ENCODE measurements around the gene EXOC1L.

EXOC1L gene

DNA sequence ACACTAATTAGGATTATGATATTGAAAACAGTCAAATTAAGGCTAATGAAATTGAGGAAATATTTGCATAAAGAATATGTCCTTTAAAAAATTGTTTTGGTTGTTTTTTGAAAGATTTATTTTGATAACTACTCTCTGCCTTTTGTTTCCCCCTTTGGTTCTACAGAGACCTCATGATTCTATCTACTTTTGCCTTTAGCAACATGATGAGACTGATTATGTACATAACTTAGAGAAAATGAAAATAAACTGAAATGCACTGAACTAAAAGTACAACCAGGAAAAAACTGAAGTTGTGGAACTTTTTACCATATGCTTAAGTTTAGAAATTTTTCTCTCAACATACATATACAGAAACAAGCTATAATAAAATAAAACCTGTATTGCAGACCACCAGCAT lies 55.2 kb downstream of the EXOC1L start:
- H3K4me3 ChIP-seq (ENCODE audit: control insufficient read depth, low read depth, low read length) = no peak overlapping the region
- TF ChIP-seq CTCF (IDR thresholded peaks at IDR 0.05; ENCODE audit: control insufficient read depth, insufficient read depth, low read depth, low read length, missing control alignments) = no peak
- no peak for DNase-seq (ENCODE audit: low read depth)

DNA sequence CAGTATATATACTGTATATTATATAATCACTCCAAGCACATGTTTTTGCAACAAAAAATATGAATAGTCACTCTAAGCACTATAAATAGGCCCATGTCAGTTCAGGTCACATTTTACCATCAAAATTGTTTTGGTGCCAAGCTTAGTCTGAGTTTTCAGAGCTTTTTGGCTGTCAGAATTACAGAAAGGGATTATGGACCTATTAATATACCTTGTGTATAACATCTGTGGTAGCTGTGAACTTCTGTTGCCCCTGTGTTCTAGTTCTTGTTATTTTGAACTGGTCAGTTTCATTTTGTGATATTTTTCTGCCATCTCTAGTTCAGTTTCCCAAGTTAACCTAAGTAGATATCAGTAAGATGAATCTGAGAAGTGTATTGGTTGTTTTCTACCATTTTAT lies 56.8 kb downstream of the EXOC1L start:
- TF ChIP-seq CTCF (IDR thresholded peaks at IDR 0.05; ENCODE audit: control insufficient read depth, insufficient read depth, low read depth, low read length, missing control alignments) = no peak
- DNase-seq (ENCODE audit: low read depth) = no peak
- no peak overlapping the region for H3K4me3 ChIP-seq (ENCODE audit: control insufficient read depth, low read depth, low read length)

DNA sequence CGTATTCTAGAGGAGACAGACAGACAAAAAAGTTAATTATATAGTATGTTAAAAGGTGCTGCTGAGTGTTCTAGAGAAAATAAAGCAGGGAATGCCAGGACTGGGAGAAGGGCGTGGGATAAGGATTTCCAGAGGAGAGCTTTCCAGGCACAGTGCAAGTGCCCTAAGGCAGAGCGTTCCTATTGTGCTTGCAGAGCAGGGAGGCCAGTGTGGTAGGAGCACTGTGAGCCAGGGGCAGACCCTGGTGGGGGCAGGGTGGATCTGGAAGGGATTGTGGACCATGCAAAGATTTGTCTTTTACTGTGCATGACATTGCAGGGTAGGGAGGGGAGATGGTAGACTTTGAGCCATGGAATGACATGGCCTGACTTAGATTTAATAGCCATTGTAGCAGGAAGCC lies 59.6 kb downstream of the EXOC1L start:
- TF ChIP-seq CTCF (IDR thresholded peaks at IDR 0.05; ENCODE audit: control insufficient read depth, insufficient read depth, low read depth, low read length, missing control alignments) = no peak
- no peak overlapping the region for H3K4me3 ChIP-seq (ENCODE audit: control insufficient read depth, low read depth, low read length)
- no peak for DNase-seq (ENCODE audit: low read depth)

DNA sequence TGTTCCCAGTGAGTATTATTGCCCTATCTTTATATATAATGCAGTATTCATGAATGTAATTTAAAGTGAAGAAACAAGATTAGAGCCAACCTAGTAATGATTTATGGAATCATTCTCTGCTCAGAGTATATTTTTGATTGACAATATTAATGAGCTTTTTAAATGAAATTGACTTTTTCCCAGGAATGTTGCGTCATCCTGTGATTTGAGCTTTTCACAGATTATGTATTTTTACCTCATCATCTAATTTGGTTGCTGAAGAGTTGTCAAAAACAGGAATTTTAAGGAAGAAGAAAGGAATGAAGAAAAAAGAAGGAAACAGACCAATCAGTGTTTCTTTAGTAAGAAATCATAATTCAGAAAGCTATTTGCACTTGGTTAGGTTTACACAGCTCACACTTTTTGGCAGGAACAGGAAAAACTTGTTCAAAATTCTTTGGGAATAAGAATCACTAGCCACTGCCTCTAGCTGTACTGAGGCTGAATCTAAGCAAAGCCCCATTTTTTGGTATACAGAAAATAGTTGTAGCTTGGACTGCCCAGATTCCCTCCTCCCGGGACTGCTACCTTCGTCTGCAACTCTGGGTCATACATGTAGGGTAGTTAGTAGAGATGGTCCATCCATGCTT lies 61.2 kb downstream of the EXOC1L start:
- TF ChIP-seq CTCF (IDR thresholded peaks at IDR 0.05; ENCODE audit: control insufficient read depth, insufficient read depth, low read depth, low read length, missing control alignments) = no peak
- H3K4me3 ChIP-seq (ENCODE audit: control insufficient read depth, low read depth, low read length) = no peak overlapping the region
- no peak for DNase-seq (ENCODE audit: low read depth)

DNA sequence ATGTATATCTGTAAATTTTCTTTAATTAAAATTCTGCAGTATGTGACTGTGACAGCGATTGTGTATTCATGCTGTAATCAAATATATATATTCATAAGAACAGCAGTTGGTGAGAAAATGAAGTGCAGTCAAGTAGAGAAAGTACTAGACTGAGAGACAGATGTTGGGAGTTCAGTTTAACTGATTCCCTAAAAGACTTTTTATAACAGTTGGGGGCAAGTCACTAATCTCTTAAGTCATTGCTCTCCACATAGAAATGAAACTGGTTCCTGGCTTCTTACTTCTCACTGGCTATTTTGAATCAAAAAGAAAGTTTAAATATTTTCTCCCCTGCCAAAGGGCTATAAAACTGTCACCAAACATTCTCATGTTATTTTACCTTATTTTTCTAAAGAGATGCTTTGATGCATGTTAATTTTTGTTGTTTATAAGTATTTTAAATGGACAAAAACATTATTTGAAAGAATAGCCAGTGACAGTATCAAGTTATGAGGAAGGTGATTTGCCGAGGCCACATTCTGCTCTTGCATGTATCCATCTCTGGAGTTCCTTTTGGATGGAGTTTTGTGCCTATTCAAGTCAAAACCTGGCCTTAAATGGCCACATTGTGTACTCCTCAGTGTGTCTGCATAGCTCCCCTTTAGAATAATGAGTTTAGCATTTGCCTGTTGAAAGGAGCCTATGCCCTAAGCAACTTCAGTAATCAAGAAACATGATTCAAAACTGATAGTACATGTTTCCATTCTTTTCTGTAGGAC lies 64.7 kb downstream of the EXOC1L start:
- no peak for TF ChIP-seq CTCF (IDR thresholded peaks at IDR 0.05; ENCODE audit: control insufficient read depth, insufficient read depth, low read depth, low read length, missing control alignments)
- no peak for DNase-seq (ENCODE audit: low read depth)
- H3K4me3 ChIP-seq (ENCODE audit: control insufficient read depth, low read depth, low read length) = no peak overlapping the region

GRCh38 chr4:55884851-55885219 lies 65.2 kb downstream of the EXOC1L start:
- no peak for TF ChIP-seq CTCF (IDR thresholded peaks at IDR 0.05; ENCODE audit: control insufficient read depth, insufficient read depth, low read depth, low read length, missing control alignments)
- H3K4me3 ChIP-seq (ENCODE audit: control insufficient read depth, low read depth, low read length) = no peak overlapping the region
- DNase-seq (ENCODE audit: low read depth) = no peak
